ENCODE data around the gene BABAM2.

DNA sequence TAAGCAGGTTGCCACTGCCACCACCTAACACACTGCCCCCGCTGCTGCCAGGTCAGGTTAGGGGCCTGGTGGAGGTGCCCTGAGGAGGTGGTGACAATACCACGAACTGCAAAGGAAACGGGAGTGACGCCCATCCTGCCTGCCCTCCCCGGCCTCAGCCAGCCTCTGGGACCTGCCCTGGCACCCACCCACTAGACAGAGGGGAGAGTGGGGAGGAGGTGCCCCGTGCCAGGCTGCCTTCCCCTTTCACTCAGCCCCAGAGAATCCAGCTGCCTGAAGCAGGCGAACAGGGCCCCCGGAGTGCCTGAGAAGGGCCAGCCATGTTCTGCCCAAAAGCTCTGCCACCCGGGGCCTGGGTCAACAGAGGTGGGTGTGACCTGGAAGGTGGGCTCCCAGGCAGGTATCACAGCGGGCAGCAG, 457.6 kb downstream of the BABAM2 start:
- TF ChIP-seq, protein P1, sequence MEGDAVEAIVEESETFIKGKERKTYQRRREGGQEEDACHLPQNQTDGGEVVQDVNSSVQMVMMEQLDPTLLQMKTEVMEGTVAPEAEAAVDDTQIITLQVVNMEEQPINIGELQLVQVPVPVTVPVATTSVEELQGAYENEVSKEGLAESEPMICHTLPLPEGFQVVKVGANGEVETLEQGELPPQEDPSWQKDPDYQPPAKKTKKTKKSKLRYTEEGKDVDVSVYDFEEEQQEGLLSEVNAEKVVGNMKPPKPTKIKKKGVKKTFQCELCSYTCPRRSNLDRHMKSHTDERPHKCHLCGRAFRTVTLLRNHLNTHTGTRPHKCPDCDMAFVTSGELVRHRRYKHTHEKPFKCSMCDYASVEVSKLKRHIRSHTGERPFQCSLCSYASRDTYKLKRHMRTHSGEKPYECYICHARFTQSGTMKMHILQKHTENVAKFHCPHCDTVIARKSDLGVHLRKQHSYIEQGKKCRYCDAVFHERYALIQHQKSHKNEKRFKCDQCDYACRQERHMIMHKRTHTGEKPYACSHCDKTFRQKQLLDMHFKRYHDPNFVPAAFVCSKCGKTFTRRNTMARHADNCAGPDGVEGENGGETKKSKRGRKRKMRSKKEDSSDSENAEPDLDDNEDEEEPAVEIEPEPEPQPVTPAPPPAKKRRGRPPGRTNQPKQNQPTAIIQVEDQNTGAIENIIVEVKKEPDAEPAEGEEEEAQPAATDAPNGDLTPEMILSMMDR (conservative IDR thresholded peaks at IDR 0.05 in 1 of 2, IDR thresholded peaks at IDR 0.05 in 1 of 2; ENCODE audit: extremely low read depth in 1 of 2, insufficient read depth in 1 of 2, low read depth in 1 of 2, low read length in 2 of 2) = no peak
- TF ChIP-seq EZH2 (IDR thresholded peaks at IDR 0.05; ENCODE audit: borderline replicate concordance, low read length) = no peak

All from mammary epithelial cell (primary cell).